ENCODE measurements around the gene TTC21B. TPM values are rescaled to one million over a fixed set of nuclear protein-coding genes. Genes with fewer than 3 reads are reported as not detected.

The TTC21B gene
- total RNA-seq, 2 experiments from 2014 or later: 13.8 to 20.2 TPM

GRCh38 chr2:165833156-165833555 lies 120.4 kb downstream of the TTC21B start:
- H3K4me3 Mint-ChIP-seq: no peak overlapping the region
- H3K27me3 Mint-ChIP-seq: peaks cover 5% of the 10 kb centered on the region
- no peaks in the 10 kb centered on the region for H3K4me1 Mint-ChIP-seq
- ATAC-seq (no peak), DNase-seq (no peak)
- H3K36me3 Mint-ChIP-seq: no peaks in the 10 kb centered on the region
- no peaks in the 10 kb centered on the region for H3K9me3 Mint-ChIP-seq (ENCODE audit: low read depth)
- CTCF ChIA-PET: no interaction called here
- no peak overlapping the region for H3K27ac Mint-ChIP-seq

GRCh38 chr2:165827921-165828276 lies 125.7 kb downstream of the TTC21B start:
- Mint-ChIP-seq H3K9me3 (ENCODE audit: low read depth) (no peaks in the 10 kb centered on the region), H3K27me3 (peaks cover 20% of the 10 kb centered on the region), H3K36me3 (no peaks in the 10 kb centered on the region), H3K4me3 (no peak overlapping the region), H3K27ac (no peak overlapping the region), H3K4me1 (no peaks in the 10 kb centered on the region)
- DNase-seq: no peak
- ATAC-seq: no peak
- CTCF ChIA-PET: no interaction called here

GRCh38 chr2:165827016-165827920 lies 126.3 kb downstream of the TTC21B start:
- H3K27me3 Mint-ChIP-seq: peaks cover 23% of the 10 kb centered on the region
- ATAC-seq (no peak), DNase-seq (no peak)
- CTCF ChIA-PET: no interaction called here
- H3K36me3 Mint-ChIP-seq: no peaks in the 10 kb centered on the region
- no peak overlapping the region for H3K27ac Mint-ChIP-seq
- H3K4me1 Mint-ChIP-seq: no peaks in the 10 kb centered on the region
- no peak overlapping the region for H3K4me3 Mint-ChIP-seq
- H3K9me3 Mint-ChIP-seq (ENCODE audit: low read depth): no peaks in the 10 kb centered on the region

- Mint-ChIP-seq H3K4me1 (no peaks in the 10 kb centered on the region), H3K9me3 (ENCODE audit: low read depth) (no peaks in the 10 kb centered on the region), H3K4me3 (no peak overlapping the region), H3K27me3 (peaks cover 33% of the 10 kb centered on the region), H3K36me3 (no peaks in the 10 kb centered on the region), H3K27ac (no peak overlapping the region)
- DNase-seq (no peak), ATAC-seq (no peak)
- CTCF ChIA-PET: no interaction called here
These were observed 128.5 kb downstream of the TTC21B start for GRCh38 chr2:165825041-165825440.

Other genes with a start within 250 kb of the TTC21B start
- 10 to 100 TPM; 11.3 to 13.8 TPM for gene GALNT3, start 159.5 kb downstream of the TTC21B start, total RNA-seq
- gene SCN1A, start 174.2 kb upstream of the TTC21B start, total RNA-seq: not detected